ENCODE data around the gene LCN6.
"Not testable (repeated sequence)": the region's sequence is repeated elsewhere in the genome, so short reads cannot be mapped to it uniquely, and the experiment has no call there.

The LCN6 gene, protein sequence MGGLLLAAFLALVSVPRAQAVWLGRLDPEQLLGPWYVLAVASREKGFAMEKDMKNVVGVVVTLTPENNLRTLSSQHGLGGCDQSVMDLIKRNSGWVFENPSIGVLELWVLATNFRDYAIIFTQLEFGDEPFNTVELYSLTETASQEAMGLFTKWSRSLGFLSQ

DNA sequence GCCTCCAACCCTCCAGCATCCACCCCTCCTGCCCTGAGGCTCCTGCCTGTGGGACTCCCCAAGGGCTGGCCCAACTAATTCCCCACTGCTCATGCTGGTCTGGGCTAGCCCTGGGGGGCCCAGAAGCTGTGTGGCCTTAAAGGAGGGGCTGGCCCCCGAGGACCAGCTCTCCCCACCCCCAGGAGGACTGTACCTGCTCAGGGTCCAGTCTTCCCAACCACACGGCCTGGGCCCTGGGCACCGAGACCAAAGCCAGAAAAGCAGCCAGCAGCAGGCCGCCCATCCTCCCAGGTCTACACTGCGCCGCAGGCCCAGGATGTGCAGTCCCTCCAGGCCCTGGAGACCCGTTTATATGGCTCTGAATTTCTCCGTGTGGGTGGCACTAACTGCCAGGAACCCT lies at the start of gene LCN6:
Gene LCN6, minus strand, starts transcription at position 325 of the 400 bp plus-strand sequence. Its CDS starts 42 bp downstream, at position 283.
- DNase-seq (ENCODE audit: low spot score) = no peak

DNA sequence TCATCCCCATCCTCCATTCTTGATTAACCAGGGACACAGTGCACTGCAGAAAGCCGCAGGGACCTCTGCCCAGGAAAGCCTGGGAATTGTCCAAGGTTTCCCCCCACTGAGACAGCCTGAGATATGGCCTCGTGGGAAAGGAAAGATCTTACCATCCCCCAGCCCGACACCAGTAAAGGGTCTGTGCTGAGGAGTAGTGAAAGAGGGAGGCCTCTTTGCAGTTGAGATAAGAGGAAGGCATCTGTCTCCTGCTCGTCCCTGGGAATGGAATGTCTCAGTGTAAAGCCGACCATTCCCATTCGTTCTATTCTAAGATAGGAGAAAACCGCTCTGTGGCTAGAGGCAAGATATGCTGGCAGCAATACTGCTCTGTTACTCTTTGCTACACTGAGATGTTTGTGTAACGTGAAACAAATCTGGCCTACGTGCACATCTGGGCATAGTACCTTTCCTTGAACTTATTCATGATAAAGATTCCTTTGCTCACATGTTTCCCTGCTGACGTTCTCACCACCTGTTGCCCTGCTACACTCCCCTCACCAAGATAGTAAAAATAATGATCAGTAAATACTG lies 48.5 kb upstream of the LCN6 start:
- not testable (repeated sequence) for DNase-seq (ENCODE audit: low spot score)

DNA sequence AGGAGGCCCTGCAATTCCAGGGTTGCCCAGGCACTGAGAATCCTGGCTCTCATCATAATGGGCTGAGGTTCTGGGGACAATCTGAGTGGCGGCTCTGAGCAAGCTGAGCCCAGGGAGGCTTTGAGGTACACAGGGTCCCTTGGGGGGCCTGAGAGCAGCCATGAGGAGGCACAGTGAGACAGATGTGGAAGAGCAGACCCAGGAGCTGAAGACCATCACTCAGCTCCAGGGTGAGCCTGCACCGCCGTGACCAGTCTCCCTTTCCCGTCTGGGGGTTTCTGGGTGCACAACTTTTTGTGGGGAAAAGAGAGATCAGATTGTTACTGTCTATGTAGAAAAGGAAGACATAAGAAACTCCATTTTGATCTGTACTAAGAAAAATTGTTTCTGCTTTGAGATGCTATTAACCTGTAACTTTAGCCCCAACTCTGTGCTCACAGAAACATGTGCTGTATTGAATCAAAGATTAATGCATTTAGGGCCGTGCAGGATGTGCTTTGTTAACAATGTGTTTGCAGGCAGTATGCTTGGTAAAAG lies 48.0 kb upstream of the LCN6 start, which contains the start of gene CCDC183:
Gene CCDC183, plus strand, starts transcription at position 101 of the 537 bp plus-strand sequence. Its CDS starts 60 bp downstream, at position 161.
- no peak for DNase-seq (ENCODE audit: low spot score)

DNA sequence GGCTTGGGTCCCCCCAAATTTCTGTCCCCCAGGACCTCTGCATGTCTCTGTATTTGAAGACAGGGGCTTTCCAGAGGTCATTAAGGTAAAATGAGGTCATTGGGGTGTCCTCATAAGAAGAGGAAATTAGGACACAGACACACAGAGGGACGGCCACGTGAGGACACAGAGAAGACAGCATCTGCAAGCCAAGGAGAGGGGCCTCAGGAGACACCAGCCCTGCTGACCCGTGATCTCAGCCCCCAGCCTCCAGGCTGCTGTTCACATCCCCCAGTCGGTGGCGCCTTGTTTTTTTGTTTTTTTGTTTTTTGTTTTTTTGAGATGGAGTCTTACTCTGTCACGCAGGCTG lies 46.6 kb upstream of the LCN6 start:
- DNase-seq (ENCODE audit: low spot score) = no peak

DNA sequence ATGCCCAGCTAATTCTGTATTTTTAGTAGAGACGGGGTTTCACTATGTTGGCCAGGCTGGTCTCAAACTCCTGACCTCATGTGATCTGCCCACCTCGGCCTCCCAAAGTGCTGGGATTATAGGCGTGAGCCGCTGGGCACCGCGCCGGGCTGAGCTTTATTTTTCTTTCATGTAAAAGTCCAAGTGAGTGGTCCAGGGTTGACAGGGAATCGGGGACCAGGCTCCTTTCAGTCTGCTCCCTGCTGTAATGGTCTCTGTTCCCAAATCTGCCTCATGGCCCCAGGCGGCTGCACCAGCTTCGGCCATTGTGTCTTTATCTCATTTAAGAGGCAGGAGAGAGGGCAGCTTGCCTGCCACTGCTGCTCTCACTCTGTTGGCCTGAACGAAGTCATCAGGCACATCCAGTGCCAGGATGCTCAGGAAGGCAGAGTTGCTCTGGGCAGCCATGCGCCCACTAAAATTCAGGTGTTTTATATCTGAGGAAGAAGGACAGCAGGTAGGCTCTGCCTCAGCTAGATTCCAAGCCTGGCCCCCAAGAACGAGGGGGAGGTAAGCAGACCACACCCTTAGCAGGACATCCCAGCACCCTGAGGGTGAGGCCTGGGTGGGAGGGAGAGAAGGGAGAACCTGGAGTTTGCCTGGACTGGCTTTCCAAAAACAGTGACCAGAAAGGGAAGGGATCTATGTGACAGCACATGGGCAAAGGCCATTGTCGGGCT lies 46.1 kb upstream of the LCN6 start:
- DNase-seq (ENCODE audit: low spot score) = no peak

DNA sequence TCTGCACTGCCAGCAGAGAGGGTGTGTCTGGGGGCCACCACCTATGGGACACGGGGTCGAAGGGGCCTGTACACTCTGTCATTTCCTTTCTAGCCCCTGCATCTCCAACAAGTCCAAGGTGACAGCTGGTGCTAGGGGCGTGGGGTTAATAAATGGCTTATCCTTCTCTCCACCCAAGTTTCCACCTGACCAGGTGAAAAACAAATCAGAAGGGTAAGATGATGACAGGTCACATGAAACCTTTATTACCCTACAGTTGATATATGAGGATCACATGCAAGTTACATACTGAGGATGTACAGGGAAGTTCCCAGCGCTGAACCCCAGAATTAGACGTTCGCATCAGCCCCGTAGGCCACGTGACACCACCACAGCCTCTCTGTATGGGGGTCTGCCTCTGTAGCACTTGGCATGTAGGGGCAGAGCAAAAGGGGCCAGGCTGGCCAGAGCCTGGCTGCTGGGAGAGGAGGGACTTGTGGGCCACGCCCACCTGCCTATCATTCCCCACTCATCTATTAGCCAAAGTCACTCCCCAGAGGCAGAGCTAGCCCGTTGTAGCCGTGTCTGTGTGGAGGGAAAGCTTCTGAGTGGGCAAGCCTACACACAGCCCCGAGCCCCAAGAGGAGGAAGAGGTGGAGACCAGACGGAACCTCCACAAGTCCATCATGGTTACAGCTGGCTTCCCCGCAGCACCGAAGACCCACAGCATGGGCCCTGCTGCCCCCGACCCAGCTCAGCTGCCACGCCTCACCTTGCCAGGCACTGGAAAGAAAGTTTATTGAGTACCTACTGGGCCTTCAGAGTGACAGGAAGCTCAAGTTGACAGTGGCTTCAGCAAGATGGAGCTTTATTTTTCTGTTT lies 45.0 kb upstream of the LCN6 start:
- no peak for DNase-seq (ENCODE audit: low spot score)

DNA sequence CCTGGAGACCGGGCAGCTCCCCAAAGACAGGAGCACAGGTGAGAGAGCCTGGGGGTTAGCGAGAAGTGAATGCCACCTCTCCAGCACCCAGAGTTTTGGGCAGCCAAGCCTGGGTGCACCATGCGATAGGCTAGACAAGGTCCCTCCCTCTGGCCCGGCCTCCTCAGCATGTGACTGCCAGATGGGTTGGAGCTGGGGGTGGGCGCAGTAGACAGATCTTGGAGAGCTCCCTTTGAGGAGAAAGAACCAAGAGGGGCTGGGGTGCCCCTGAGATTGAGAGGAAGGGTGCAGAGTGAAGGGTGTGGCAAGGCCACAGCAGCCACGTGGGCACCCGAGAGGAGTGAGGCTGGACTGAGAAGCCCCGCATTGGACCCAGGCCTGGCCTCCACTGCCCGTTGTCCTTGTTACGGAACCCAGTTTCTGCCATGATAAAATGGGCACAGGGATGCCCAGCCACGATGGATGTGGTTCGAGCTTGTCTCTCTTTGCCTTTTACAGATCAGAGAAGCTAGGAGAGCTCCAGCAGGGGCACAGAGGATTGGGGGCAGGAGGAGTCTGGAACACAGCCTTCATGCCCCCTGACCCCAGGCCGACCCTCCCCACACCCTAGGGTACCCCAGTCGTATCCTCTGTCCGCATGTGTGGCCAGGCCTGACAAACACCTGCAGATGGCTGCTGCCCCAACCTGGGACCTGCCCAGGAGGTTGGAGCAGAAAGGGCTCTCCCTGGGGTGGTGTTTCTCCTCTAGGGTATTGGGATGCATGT lies 44.2 kb upstream of the LCN6 start:
- DNase-seq (ENCODE audit: low spot score) = no peak

DNA sequence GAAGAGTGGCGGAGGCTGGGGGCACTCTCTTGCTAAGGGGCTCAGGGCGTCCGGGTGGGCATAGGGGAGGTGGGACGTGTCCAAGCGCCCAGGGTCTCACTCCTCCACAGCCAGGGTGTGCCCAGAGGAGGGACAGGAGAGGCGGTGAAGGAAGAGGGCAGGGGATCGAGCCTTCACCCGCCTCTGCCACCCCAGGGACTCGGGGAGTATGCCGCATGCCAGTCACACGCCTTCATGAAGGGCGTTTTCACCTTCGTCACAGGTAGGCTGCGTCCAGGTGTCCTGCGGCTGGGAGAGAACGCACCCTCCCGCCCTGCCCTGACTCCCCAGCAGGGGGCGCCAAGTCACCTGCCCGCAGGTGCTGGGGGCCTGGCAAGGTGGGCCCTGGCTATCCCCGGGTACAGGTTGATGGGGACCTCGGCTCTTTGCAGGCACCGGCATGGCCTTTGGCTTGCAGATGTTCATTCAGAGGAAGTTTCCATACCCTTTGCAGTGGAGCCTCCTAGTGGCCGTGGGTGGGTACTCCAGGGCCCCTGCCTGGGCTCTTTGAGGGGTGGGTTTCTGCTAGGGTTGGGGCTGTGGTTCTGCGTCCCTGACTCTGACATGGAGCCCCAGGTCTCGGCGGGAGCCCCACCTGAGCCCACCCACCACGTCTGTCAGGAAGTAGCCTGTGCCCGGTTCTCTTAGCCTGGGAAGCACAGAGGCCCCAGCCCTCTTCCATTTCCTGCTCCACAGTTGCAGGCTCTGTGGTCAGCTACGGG lies 43.4 kb upstream of the LCN6 start:
- DNase-seq (ENCODE audit: low spot score) = peak; percentile 79

DNA sequence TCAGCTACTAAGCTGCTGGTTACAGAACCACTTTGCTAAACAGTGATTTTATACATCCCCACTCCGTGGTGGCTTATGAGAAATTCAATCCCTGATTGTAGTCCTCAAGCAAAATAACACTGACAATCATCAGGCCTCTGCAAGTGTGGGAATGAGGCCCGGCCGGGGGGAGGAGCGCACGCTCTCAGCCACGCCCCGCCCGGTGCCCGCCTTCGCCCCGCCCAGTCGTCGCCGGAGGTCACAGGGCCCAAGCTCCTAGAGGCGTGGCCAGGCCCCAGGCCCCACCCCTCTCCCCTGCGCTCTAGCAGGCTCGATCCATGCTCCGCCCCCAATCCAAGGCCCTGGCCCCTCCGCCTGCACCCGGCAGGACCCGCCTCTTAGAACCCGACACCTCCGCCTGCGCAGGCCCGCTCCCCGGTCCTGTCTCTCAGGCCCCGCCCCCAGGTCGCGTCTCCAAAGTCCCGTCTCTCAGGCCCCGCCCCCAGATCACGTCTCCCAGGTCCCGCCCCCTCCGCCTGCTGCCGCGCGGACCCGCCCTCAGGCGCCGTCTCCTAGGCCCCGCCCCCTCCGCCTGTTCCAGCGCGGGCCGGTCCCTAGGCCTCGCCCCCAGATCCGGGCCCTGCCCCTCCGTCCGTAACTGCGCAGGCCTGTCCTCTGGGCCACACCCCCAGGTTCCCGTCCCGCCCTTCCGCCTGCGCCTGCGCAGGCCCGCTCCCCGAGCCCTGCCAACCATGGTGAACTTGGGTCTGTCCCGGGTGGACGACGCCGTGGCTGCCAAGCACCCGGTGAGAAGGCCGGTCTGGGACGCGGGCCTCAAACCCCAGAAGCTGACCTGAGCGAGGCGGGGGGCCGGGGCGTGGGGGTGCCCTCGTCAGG lies 42.6 kb upstream of the LCN6 start, which contains the start of gene TMEM141:
Gene TMEM141, plus strand, starts transcription at position 705 of the 876 bp plus-strand sequence. Its CDS starts 27 bp downstream, at position 732.
- peak; percentile 99 for DNase-seq (ENCODE audit: low spot score)

DNA sequence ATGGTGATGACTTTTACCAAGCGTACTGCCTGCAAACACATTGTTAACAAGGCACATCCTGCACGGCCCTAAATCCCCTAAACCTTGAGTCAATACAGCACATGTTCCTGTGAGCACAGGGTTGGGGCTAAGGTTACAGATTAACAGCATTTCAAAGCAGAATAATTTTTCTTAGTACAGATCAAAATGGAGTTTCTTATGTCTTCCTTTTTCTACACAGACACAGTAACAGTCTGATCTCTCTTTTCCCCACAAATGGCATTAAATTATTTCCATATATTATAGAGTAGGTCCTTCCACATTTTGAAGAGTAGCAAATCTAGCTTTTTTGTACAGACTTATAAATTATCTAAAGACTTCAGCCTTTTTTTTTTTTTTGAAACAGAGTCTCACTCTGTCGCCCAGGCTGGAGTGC lies 41.2 kb upstream of the LCN6 start:
- no peak for DNase-seq (ENCODE audit: low spot score)

DNA sequence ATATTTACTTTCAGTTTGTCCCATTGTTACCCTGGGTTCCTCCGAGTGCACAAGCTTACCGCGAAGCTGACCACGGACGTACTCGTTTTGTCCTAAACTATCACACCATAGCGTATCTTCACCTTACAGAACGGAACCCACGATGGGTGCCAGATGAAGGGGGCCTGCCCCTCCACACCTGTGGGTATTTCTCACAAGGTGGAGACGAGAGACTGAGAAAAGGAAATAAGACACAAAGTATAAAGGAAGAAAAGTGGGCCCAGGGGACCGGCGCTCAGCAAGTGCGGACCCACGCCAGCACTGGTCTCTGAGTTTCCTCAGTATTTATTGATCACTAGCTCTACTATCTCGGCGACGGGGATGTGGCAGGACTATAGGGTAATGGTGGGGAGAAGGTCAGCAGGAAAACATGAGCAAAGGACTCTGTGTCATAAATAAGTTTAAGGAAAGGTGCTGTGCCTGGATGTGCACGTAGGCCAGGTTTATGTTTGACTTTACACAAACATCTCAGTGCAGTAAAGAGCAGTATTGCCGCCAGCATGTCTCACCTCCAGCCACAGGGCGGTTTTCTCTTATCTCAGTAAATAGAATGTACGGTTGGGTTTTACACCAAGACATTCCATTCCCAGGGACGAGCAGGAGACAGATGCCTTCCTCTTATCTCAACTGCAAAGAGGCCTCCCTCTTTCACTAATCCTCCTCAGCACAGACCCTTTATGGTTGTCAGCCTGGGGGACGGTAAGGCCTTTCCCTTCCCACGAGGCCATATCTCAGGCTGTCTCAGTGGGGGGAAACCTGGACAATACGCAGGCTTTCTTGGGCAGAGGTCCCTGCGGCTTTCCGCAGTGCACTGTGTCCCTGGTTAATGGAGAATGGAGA lies 40.6 kb upstream of the LCN6 start:
- not testable (repeated sequence) for DNase-seq (ENCODE audit: low spot score)

DNA sequence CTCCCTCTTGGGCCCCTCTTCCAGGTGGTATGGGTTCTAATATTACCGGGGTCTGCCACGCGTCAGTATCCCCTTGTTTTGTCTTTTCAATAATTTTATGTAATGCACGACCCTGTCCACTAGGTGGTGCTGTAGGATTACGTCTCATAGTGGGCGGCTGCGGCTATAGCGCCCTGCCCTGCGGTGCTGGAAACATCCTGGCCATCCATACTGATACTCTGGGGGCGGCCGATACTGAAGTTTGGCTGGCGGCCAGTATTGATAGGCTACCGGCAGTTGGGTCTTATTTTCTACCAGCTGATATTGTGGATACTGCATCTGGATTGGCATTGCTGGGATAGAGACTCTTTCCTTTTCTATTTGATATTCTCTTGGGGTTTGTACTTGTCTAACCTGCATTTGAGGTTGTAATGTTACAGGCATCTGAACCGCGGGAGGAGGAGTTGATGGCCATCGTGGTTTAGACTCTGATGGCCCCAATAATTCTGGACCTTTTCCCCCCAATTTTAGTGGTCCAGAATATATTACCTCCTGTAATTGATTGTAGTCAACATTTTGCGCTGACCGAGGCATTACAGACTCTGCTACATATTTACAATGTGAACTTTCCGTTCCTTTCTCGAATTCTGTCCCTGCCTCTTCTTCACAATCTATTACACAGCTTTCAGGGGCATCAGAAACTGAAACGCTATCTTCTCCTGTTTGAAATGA lies 39.5 kb upstream of the LCN6 start:
- DNase-seq (ENCODE audit: low spot score) = peak; percentile 76

DNA sequence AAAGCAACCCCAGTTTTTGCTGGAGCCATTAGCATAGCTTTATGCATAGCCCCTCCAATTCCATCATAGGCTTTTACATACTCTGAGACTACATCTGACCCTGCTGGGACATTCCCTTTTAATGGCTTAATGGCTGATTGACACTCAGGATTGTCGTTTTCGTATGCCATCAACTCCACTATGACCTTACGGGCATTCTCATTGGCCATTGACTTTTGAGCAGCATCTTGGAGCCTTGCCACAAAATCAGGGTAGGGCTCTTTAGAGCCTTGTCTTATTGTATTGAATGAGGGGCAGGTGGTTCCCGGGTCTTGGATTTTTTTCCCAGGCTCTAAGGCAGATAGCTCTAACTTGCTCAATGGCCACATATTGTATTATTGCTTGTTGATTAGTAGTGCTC lies 38.7 kb upstream of the LCN6 start:
- not testable (repeated sequence) for DNase-seq (ENCODE audit: low spot score)

DNA sequence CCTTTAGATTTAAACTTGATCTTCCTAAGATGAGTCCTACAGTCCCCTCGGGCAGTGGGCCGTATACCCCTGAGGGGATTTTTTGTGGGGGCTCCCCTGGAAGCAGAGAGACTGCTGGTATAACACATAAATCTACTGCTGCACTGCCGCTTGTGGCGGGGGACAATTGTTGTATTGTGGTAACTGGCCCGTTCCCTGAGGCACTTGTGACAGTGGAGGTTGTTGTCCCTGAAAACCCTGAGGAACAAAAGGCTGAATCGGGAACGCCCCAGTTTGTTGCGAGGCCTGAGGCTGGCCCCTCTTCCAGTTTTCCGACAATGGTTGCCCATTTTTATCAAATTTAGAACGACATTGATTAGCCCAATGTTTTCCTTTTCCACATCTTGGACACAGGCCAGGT lies 38.1 kb upstream of the LCN6 start:
- no peak for DNase-seq (ENCODE audit: low spot score)

DNA sequence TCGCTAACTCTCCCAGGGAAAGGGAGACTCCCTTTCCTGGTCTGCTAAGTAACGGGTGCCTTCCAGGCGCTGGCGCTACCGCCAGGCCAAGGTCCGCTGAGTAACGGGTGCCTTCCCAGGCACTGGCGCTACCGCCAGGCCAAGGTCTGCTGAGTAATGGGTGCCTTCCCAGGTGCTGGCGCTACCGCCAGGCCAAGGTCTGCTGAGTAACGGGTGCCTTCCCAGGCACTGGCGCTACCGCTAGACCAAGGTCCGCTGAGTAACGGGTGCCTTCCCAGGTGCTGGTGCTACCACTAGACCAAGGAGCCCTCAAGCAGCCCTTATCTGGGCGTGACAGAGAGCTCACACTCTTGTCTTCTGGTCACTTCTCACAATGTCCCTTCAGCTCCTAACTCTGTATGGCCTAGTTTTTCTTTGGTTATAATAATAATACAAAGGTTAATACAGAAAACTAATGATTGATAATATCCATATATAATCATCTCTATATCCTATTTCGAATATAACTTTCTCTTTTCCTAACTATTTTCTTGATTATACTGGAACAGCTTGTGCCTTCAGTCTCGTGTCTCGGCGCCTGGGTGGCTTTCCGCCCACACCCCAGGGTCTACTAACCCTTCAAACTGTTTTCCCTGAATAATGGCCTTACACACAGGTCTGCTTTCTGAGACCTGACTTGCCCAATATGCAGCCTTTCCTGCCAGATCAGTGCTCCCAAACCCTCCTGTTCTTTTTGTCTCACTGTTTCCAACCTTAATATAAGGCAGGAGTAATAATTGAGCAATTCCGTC lies 37.4 kb upstream of the LCN6 start:
- DNase-seq (ENCODE audit: low spot score) = not testable (repeated sequence)

DNA sequence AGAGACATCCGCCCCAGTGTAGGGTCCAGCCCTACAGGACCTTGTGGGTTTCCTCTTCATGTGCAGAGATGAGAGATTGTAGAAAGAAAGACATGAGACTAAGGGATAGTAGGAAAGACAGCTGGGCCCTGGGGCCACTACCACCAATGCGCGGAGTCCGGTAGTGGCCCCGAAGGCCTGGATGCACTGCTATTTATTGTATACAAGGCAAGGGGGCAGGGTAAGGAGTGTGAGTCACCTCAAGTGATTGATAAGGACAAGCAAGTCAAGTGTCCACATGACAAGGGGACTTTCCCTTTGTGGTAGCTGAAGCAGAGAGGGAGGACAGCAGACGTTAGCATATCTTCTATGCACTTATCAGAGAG lies 36.7 kb upstream of the LCN6 start:
- DNase-seq (ENCODE audit: low spot score) = no peak

All from LoVo (cell line).